NB4 (cell line): ENCODE data around the gene SPEM3.
"Not testable (repeated sequence)": the region's sequence is repeated elsewhere in the genome, so short reads cannot be mapped to it uniquely, and the experiment has no call there.

Experiments used
- DNase-seq: peaks from one replicate; pipeline ENCODE4 v3.0.0; 2010; ENCODE audit warnings: low read depth
- H3K4me3 ChIP-seq: one replicate; pipeline ENCODE4 v1.5.1; 2011; ENCODE audit warnings: mild to moderate bottlenecking, low read depth, low read length, moderate library complexity
- CTCF ChIP-seq: IDR thresholded peaks from one replicate; pipeline ENCODE4 v1.5.1; 2012; ENCODE audit warnings: low read depth, low read length
- MAX ChIP-seq: IDR thresholded peaks from 2 replicates; pipeline ENCODE4 v1.6.1; 2011; ENCODE audit warnings: low read depth, low read length
- MYC ChIP-seq: IDR thresholded peaks from 2 replicates; pipeline ENCODE4 v1.6.1; 2011; ENCODE audit warnings: low read depth, low read length
- POLR2A ChIP-seq: IDR thresholded peaks from 2 replicates; pipeline ENCODE4 v1.6.1; 2011; ENCODE audit warnings: mild to moderate bottlenecking; ENCODE audit not compliant: insufficient read length; ENCODE audit errors: extremely low read depth

The SPEM3 gene

GRCh38 chr17:7471729-7472128, 43.1 kb downstream of the SPEM3 start:
- no peak for TF ChIP-seq POLR2A
- no peak for TF ChIP-seq CTCF
- no peak for TF ChIP-seq MYC
- TF ChIP-seq MAX, result no peak
- DNase-seq, result no peak
- no peak overlapping the region for H3K4me3 ChIP-seq

- not testable (repeated sequence) for H3K4me3 ChIP-seq, DNase-seq
These were observed 46.1 kb downstream of the SPEM3 start for GRCh38 chr17:7474767-7475166.

- TF ChIP-seq POLR2A (no peak), MYC (no peak), CTCF (no peak), MAX (no peak)
- H3K4me3 ChIP-seq, result no peak overlapping the region
- DNase-seq, result no peak
These were observed 47.2 kb downstream of the SPEM3 start for GRCh38 chr17:7475764-7476422.

GRCh38 chr17:7476494-7476893, 47.8 kb downstream of the SPEM3 start:
- no peak for DNase-seq
- no peak overlapping the region for H3K4me3 ChIP-seq
- TF ChIP-seq POLR2A (no peak), MAX (no peak), CTCF (no peak), MYC (no peak)

GRCh38 chr17:7476951-7477350, 48.3 kb downstream of the SPEM3 start:
- no peak overlapping the region for H3K4me3 ChIP-seq
- TF ChIP-seq CTCF (no peak), POLR2A (no peak), MYC (no peak), MAX (no peak)

GRCh38 chr17:7477392-7478275, 49.0 kb downstream of the SPEM3 start:
- no peak overlapping the region for H3K4me3 ChIP-seq
- no peak for DNase-seq
- no peak for TF ChIP-seq POLR2A

More at GRCh38 chr17:7476951-7477350, 48.3 kb downstream of the SPEM3 start:
- no peak for DNase-seq
